Endothelial cell of umbilical vein (primary cell): ENCODE measurements around the gene MRPS16. TPM values are rescaled to one million over a fixed set of nuclear protein-coding genes. Genes with fewer than 3 reads are reported as not detected.

Experiments used
- BruUV-seq: library from RNA; stranded (reverse); fragments of 400-500 nt; replicated peaks from 2 replicates; lab custom pipeline; 2021; lab: Mats Ljungman, UMichigan
- CTCF ChIA-PET: fragments of 300-600, 350-600 bp; sonication (Branson Sonifier 250); formaldehyde crosslinking; loops from one replicate; lab custom pipeline; 2021; ENCODE audit warnings: antibody characterized with exemption, inconsistent platforms; lab: Charles Lee
- POLR2A ChIA-PET: fragments of 300-600, 350-600 bp; sonication (Branson Sonifier 250); formaldehyde crosslinking; loops from one replicate; lab custom pipeline; 2021; ENCODE audit warnings: antibody characterized with exemption, inconsistent platforms; lab: Charles Lee
- DNase-seq: peaks from one replicate; pipeline ENCODE4 v3.0.0-alpha.2; 2011; ENCODE audit warnings: low read depth, low spot score
- FAIRE-seq: peaks from 2 replicates; lab custom pipeline; 2011; peaks lifted over from hg19 to GRCh38; lab: Jason Lieb, UNC
- H2AFZ ChIP-seq: 2 replicates; pipeline ENCODE4 v1.6.0; 2012; ENCODE audit warnings: low read depth, low read length, control low read depth, inconsistent platforms
- H3K27ac ChIP-seq: 2 replicates; pipeline ENCODE4 v1.5.1; 2011; ENCODE audit warnings: low read depth, mild to moderate bottlenecking, control low read depth, low read length, moderate library complexity; ENCODE audit not compliant: insufficient read depth
- H3K27me3 ChIP-seq, 2 experiments: 2 replicates each; pipeline versions ENCODE4 v1.6.0 to v1.6.1; 2011; ENCODE audit warnings: low read length in 2 of 2, mixed read lengths in 1 of 2; ENCODE audit not compliant: control insufficient read depth in 2 of 2, insufficient read depth in 2 of 2
- H3K36me3 ChIP-seq, 2 experiments: 2 replicates in 1 of 2; 3 replicates in 1 of 2; pipeline ENCODE4 v1.5.1; 2011; ENCODE audit warnings: low read length in 2 of 2, mild to moderate bottlenecking in 1 of 2, moderate library complexity in 1 of 2; ENCODE audit not compliant: control insufficient read depth in 2 of 2, insufficient read depth in 2 of 2; ENCODE audit errors: extremely low read depth in 1 of 2
- H3K4me1 ChIP-seq: 3 replicates; pipeline ENCODE4 v1.5.1; 2011; ENCODE audit warnings: mild to moderate bottlenecking, low read length; ENCODE audit not compliant: control insufficient read depth, insufficient read depth; ENCODE audit errors: extremely low read depth
- H3K4me2 ChIP-seq: 2 replicates; pipeline ENCODE4 v1.6.1; 2011; ENCODE audit warnings: low read length, control low read depth, mixed read lengths; ENCODE audit not compliant: insufficient read depth
- H3K4me3 ChIP-seq, 3 experiments: fragments of 200-600 bp in 1 of 3; sonication (generic), shearing (Covaris generic) in 1 of 3; replicated peaks in 1 of 3; 2 replicates each; pipeline ENCODE4 v1.5.1; 2011 to 2016; ENCODE audit warnings: control low read depth in 3 of 3, low read length in 3 of 3, mild to moderate bottlenecking in 2 of 3, inconsistent platforms in 1 of 3, low read depth in 1 of 3, moderate library complexity in 1 of 3; ENCODE audit not compliant: insufficient read depth in 1 of 3
- H3K79me2 ChIP-seq: 2 replicates; pipeline ENCODE4 v1.6.0; 2012; ENCODE audit warnings: low read length, inconsistent platforms; ENCODE audit not compliant: control insufficient read depth, insufficient read depth
- H3K9ac ChIP-seq: replicated peaks from 2 replicates; pipeline ENCODE3; 2011; ENCODE audit warnings: low read length, control low read depth; ENCODE audit not compliant: insufficient read depth; ENCODE audit errors: extremely low read depth
- H3K9me1 ChIP-seq: replicated peaks from 3 replicates; pipeline ENCODE4 v1.6.0; 2011; ENCODE audit warnings: mild to moderate bottlenecking, low read length; ENCODE audit not compliant: control insufficient read depth, insufficient read depth; ENCODE audit errors: extremely low read depth
- H3K9me3 ChIP-seq: replicated peaks from 2 replicates; pipeline ENCODE4 v1.5.1; 2012; ENCODE audit warnings: low read length, inconsistent platforms; ENCODE audit not compliant: control insufficient read depth, insufficient read depth
- H4K20me1 ChIP-seq: replicated peaks from 2 replicates; pipeline ENCODE3; 2011; ENCODE audit warnings: mild to moderate bottlenecking, low read length; ENCODE audit not compliant: control insufficient read depth, insufficient read depth; ENCODE audit errors: extremely low read depth
- EZH2 ChIP-seq: IDR thresholded peaks from 2 replicates; pipeline ENCODE4 v1.6.1; 2012; ENCODE audit warnings: borderline replicate concordance, low read depth, mild to moderate bottlenecking, moderate library complexity, low read length, inconsistent platforms; ENCODE audit not compliant: severe bottlenecking
- FOS ChIP-seq: IDR thresholded peaks from 2 replicates; pipeline ENCODE4 v1.6.1; 2011; ENCODE audit warnings: mild to moderate bottlenecking, low read length, moderate library complexity, borderline replicate concordance; ENCODE audit not compliant: insufficient read depth
- GATA2 ChIP-seq: IDR thresholded peaks from 2 replicates; pipeline ENCODE4 v1.7.0; 2011; ENCODE audit warnings: low read depth, mild to moderate bottlenecking, moderate library complexity, mixed read lengths, low read length; ENCODE audit not compliant: insufficient read length, insufficient read depth
- JUN ChIP-seq: IDR thresholded peaks from 2 replicates; pipeline ENCODE4 v1.6.1; 2011; ENCODE audit warnings: borderline replicate concordance, low read depth; ENCODE audit not compliant: insufficient read length, insufficient read depth
- MYC ChIP-seq: IDR thresholded peaks from one replicate; pipeline ENCODE4 v1.6.1; 2011; ENCODE audit warnings: mild to moderate bottlenecking, low read depth, low read length
- POLR2A ChIP-seq: IDR thresholded peaks from 2 replicates; pipeline ENCODE4 v1.6.1; 2012; ENCODE audit warnings: low read depth, mild to moderate bottlenecking, control low read depth, low read length
- dilution Hi-C: fragments of 300-500 bp; cut with MboI; formaldehyde crosslinking; loops from one replicate; pipeline ENCODE4 v1.15.0; 2019; ENCODE audit warnings: low sequenced_read_pairs; ENCODE audit not compliant: extremely low pct_ligation_motif_present
- intact Hi-C: fragments of 100-400 bp; cut with micrococcal nuclease; formaldehyde crosslinking; loops from one replicate; pipeline ENCODE4 v1.10.0; 2022
- polyA plus RNA-seq, 4 experiments: library from polyadenylated mRNA; depleted of rRNA in 3 of 4; stranded (reverse) in 3 of 4; unstranded in 1 of 4; fragments of >200 nt; gene quantifications; 2 replicates each; pipeline versions ENCODE4 v1.2.1 to v1.2.3, GENCODE V29; 2011 to 2012; ENCODE audit warnings: missing spikeins in 1 of 4
- total RNA-seq: library from RNA; stranded (reverse); gene quantifications from 2 replicates; pipeline ENCODE4 v1.2.3, GENCODE V29; 2021
- TF ChIP-seq, protein P1 (sequence below): IDR thresholded peaks from 2 replicates; pipeline ENCODE4 v1.6.1; 2011; ENCODE audit not compliant: insufficient read depth, insufficient read length
- TF ChIP-seq, protein P2 (sequence below), 2 donors: IDR thresholded peaks; 1 replicate in 1 of 2; 2 replicates in 1 of 2; pipeline ENCODE4 v1.5.1; 2011; ENCODE audit warnings: low read length in 2 of 2, mild to moderate bottlenecking in 2 of 2, moderate library complexity in 2 of 2, control low read depth in 1 of 2, inconsistent platforms in 1 of 2, low read depth in 1 of 2; ENCODE audit not compliant: insufficient read depth in 1 of 2; ENCODE audit errors: extremely low read depth in 1 of 2

Gene MRPS16
- total and polyA plus RNA-seq, 2 donors (not counting 3 experiments of a cell fraction or from before 2014, with no cell fraction given): 86.0 to 161 TPM

GRCh38 chr10:73232887-73233286 is 19.6 kb downstream of the MRPS16 start:
- Histone ChIP-seq H4K20me1 (no peaks in the 10 kb centered on the region), H3K27ac (no peak overlapping the region), H3K9me3 (no peaks in the 10 kb centered on the region), H3K9me1 (no peaks in the 10 kb centered on the region), H3K36me3 (peaks cover 2 to 9% of the 10 kb centered on the region in 2 experiments), H3K4me3 (no peak overlapping the region), H3K27me3 (no peaks in the 10 kb centered on the region), H3K4me2 (no peak overlapping the region), H3K79me2 (no peaks in the 10 kb centered on the region), H3K4me1 (no peaks in the 10 kb centered on the region), H2AFZ (no peak overlapping the region), H3K9ac (no peak overlapping the region)
- ChIA-PET POLR2A (no interaction called here), CTCF (no interaction called here)
- no TSS peak for BruUV-seq
- peak; percentile 6 for DNase-seq
- dilution Hi-C loops: no loop called here
- intact Hi-C loops: no loop called here
- TF ChIP-seq EZH2 (no peak), FOS (no peak), GATA2 (no peak), JUN (no peak), POLR2A (no peak), MYC (no peak)
- TF ChIP-seq, protein P1, sequence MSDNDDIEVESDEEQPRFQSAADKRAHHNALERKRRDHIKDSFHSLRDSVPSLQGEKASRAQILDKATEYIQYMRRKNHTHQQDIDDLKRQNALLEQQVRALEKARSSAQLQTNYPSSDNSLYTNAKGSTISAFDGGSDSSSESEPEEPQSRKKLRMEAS: no peak
- TF ChIP-seq, protein P2, sequence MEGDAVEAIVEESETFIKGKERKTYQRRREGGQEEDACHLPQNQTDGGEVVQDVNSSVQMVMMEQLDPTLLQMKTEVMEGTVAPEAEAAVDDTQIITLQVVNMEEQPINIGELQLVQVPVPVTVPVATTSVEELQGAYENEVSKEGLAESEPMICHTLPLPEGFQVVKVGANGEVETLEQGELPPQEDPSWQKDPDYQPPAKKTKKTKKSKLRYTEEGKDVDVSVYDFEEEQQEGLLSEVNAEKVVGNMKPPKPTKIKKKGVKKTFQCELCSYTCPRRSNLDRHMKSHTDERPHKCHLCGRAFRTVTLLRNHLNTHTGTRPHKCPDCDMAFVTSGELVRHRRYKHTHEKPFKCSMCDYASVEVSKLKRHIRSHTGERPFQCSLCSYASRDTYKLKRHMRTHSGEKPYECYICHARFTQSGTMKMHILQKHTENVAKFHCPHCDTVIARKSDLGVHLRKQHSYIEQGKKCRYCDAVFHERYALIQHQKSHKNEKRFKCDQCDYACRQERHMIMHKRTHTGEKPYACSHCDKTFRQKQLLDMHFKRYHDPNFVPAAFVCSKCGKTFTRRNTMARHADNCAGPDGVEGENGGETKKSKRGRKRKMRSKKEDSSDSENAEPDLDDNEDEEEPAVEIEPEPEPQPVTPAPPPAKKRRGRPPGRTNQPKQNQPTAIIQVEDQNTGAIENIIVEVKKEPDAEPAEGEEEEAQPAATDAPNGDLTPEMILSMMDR (IDR thresholded peaks at IDR 0.05; ENCODE audit: extremely low read depth in 1 of 2, insufficient read depth in 1 of 2, low read depth in 1 of 2, low read length in 2 of 2): no peak
- FAIRE-seq: no peak
